ENCODE results near the gene PCDHA10.
A peak's percentile ranks its signal among the peaks of the same experiment; 100 is the strongest.
"Not testable (repeated sequence)": the region's sequence is repeated elsewhere in the genome, so short reads cannot be mapped to it uniquely, and the experiment has no call there.

Gene PCDHA10

GRCh38 chr5:140842798-140843733 is 12.6 kb upstream of the PCDHA10 start:
- DNase-seq, result no peak

- DNase-seq, result not testable (repeated sequence)
Measured at GRCh38 chr5:140848139-140849102, 7.3 kb upstream of the PCDHA10 start, which contains the start of gene PCDHA9. PCDHA9 (plus strand) TSS chr5:140848382; CDS start chr5:140848496, 114 bp downstream.

- not testable (repeated sequence) for DNase-seq
Measured at GRCh38 chr5:140849831-140850634, 5.7 kb upstream of the PCDHA10 start.

- no peak for DNase-seq
Measured at GRCh38 chr5:140857177-140857986, 1.7 kb downstream of the PCDHA10 start.

GRCh38 chr5:140857987-140858240 is 2.2 kb downstream of the PCDHA10 start:
- DNase-seq, result no peak

- no peak for DNase-seq
Measured at GRCh38 chr5:140862441-140863295, 7.0 kb downstream of the PCDHA10 start.

- DNase-seq, result peak; percentile 5
Measured at GRCh38 chr5:140868721-140869554, 13.2 kb downstream of the PCDHA10 start, which contains the start of gene PCDHA11. PCDHA11 (plus strand) TSS chr5:140868957; CDS start chr5:140869104, 147 bp downstream.

GRCh38 chr5:140869555-140869886 is 13.8 kb downstream of the PCDHA10 start:
- no peak for DNase-seq

- no peak for DNase-seq
Measured at GRCh38 chr5:140870221-140871201, 14.8 kb downstream of the PCDHA10 start.

GRCh38 chr5:140875085-140876065 is 19.7 kb downstream of the PCDHA10 start, which contains the start of gene PCDHA12:
PCDHA12 (plus strand) TSS chr5:140875308; CDS start chr5:140875473, 165 bp downstream.
- DNase-seq, result no peak

- not testable (repeated sequence) for DNase-seq
Measured at GRCh38 chr5:140876541-140877261, 21.0 kb downstream of the PCDHA10 start.

- DNase-seq, result no peak
Measured at GRCh38 chr5:140877262-140877581, 21.5 kb downstream of the PCDHA10 start.

GRCh38 chr5:140881889-140882590 is 26.3 kb downstream of the PCDHA10 start, which contains the start of gene PCDHA13:
PCDHA13 (plus strand) TSS chr5:140882124; CDS start chr5:140882269, 145 bp downstream.
- DNase-seq, result no peak

- no peak for DNase-seq
Measured at GRCh38 chr5:140882591-140882899, 26.8 kb downstream of the PCDHA10 start.

GRCh38 chr5:140883373-140883772 is 27.7 kb downstream of the PCDHA10 start:
- DNase-seq, result no peak

All from activated CD4-positive, alpha-beta T cell treated with anti-CD3 and anti-CD28 coated beads, Interleukin-2, amount 50 U/mL, for 16 hours (primary cell).